ENCODE results near the gene SNX8. TPM values are rescaled to one million over a fixed set of nuclear protein-coding genes. Genes with fewer than 3 reads are reported as not detected.

SNX8 gene
- total RNA-seq, 1 donor from 2014 or later: 40.7 TPM

DNA sequence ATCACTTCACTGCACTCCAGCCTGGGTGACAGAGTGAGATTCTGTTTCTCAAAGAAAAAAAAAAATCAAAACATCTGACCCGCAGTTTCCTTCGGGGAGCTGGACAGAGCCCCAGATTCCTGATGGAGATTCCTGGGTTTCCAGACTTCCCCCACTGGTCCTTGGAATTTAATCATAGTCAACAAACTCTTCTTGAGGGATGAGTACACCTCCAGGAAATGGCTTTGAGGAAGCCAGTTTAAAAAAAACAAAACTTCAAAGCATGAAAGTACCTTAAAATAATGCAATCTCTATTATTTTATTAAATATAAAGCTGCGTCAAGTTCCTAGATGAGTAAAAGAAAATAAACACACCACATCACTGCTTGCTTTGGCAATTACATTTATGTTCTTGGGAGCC lies 80.3 kb downstream of the SNX8 start:
- Mint-ChIP-seq H3K27ac (ENCODE audit: unreplicated experiment) (peak overlapping the region; percentile 82), H3K9me3 (ENCODE audit: unreplicated experiment) (no peaks in the 10 kb centered on the region), H3K4me1 (ENCODE audit: unreplicated experiment) (peaks cover 20% of the 10 kb centered on the region), H3K27me3 (ENCODE audit: unreplicated experiment) (peaks cover 8% of the 10 kb centered on the region), H3K36me3 (ENCODE audit: low read depth, unreplicated experiment) (peaks cover 18% of the 10 kb centered on the region), H3K4me3 (ENCODE audit: unreplicated experiment) (peak overlapping the region; percentile 83)
- TF ChIP-seq, protein P1, sequence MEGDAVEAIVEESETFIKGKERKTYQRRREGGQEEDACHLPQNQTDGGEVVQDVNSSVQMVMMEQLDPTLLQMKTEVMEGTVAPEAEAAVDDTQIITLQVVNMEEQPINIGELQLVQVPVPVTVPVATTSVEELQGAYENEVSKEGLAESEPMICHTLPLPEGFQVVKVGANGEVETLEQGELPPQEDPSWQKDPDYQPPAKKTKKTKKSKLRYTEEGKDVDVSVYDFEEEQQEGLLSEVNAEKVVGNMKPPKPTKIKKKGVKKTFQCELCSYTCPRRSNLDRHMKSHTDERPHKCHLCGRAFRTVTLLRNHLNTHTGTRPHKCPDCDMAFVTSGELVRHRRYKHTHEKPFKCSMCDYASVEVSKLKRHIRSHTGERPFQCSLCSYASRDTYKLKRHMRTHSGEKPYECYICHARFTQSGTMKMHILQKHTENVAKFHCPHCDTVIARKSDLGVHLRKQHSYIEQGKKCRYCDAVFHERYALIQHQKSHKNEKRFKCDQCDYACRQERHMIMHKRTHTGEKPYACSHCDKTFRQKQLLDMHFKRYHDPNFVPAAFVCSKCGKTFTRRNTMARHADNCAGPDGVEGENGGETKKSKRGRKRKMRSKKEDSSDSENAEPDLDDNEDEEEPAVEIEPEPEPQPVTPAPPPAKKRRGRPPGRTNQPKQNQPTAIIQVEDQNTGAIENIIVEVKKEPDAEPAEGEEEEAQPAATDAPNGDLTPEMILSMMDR (IDR thresholded peaks at IDR 0.05; ENCODE audit: unreplicated experiment): no peak
- no peak for DNase-seq (ENCODE audit: low spot score)

DNA sequence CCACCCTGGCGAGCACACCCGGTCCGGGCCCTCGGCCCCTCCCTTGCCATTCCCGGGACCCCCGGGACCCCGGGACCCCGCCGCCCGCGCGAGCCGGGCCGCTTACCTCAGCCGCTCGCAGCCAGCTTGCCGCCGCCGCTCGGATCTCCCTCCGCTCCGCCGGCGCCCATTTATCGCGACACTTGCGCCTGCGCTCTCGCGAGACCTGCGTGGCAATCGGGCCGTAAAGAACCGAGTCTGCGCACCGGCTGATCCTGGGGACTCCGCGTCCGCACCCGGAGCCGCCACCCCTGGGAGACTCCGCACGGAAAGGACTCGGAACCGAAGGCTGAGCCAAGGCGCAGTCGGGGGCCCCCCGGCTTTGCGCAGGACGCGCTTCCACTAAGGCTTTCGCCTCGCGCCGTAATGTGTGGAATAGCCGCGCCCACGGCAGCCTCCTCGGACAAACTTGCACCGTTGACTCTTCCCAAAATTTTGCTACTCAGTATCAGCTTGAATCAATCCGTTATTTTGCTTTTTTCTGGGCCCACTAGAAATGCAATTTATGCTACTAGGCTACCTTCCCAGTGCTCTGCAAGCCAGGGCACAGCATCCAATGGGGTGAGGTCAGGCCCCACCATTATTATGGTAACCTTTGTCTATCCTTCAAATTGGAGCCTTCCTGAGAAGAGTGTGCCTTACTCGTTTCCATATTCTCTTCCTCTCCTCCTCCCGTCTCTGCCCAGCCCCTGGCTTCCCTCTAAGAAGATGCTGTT lies 81.3 kb downstream of the SNX8 start, which contains the start of gene MAD1L1:
Gene MAD1L1 (minus strand): TSS at position 180 of the 755 bp plus-strand sequence. CDS start 2,812 bp downstream, outside the sequence.
- Mint-ChIP-seq H3K36me3 (ENCODE audit: low read depth, unreplicated experiment) (peaks cover 19% of the 10 kb centered on the region), H3K9me3 (ENCODE audit: unreplicated experiment) (no peaks in the 10 kb centered on the region), H3K4me3 (ENCODE audit: unreplicated experiment) (peak within 1 kb of the TSS; percentile 98), H3K27ac (ENCODE audit: unreplicated experiment) (peak within 1 kb of the TSS; percentile 72), H3K27me3 (ENCODE audit: unreplicated experiment) (peaks cover 8% of the 10 kb centered on the region), H3K4me1 (ENCODE audit: unreplicated experiment) (peaks cover 20% of the 10 kb centered on the region)
- TF ChIP-seq, protein P1 (IDR thresholded peaks at IDR 0.05; ENCODE audit: unreplicated experiment): no peak
- peak; percentile 95 for DNase-seq (ENCODE audit: low spot score)

- TF ChIP-seq, protein P1 (IDR thresholded peaks at IDR 0.05; ENCODE audit: unreplicated experiment): no peak
- Mint-ChIP-seq H3K4me3 (ENCODE audit: unreplicated experiment) (peak overlapping the region; percentile 90), H3K36me3 (ENCODE audit: low read depth, unreplicated experiment) (peaks cover 18% of the 10 kb centered on the region), H3K9me3 (ENCODE audit: unreplicated experiment) (no peaks in the 10 kb centered on the region), H3K27ac (ENCODE audit: unreplicated experiment) (no peak overlapping the region), H3K4me1 (ENCODE audit: unreplicated experiment) (peaks cover 18% of the 10 kb centered on the region), H3K27me3 (ENCODE audit: unreplicated experiment) (peaks cover 8% of the 10 kb centered on the region)
- DNase-seq (ENCODE audit: low spot score): peak; percentile 21
Observed at GRCh38 chr7:2231992-2232765, 82.1 kb downstream of the SNX8 start.

GRCh38 chr7:2230882-2231281 lies 83.4 kb downstream of the SNX8 start:
- peaks cover 18% of the 10 kb centered on the region for H3K4me1 Mint-ChIP-seq (ENCODE audit: unreplicated experiment)
- no peak overlapping the region for H3K4me3 Mint-ChIP-seq (ENCODE audit: unreplicated experiment)
- no peak overlapping the region for H3K27ac Mint-ChIP-seq (ENCODE audit: unreplicated experiment)
- DNase-seq (ENCODE audit: low spot score): no peak
- peaks cover 20% of the 10 kb centered on the region for H3K36me3 Mint-ChIP-seq (ENCODE audit: low read depth, unreplicated experiment)
- peaks cover 8% of the 10 kb centered on the region for H3K27me3 Mint-ChIP-seq (ENCODE audit: unreplicated experiment)
- H3K9me3 Mint-ChIP-seq (ENCODE audit: unreplicated experiment): no peaks in the 10 kb centered on the region
- TF ChIP-seq, protein P1 (IDR thresholded peaks at IDR 0.05; ENCODE audit: unreplicated experiment): no peak
